Measurements from ENCODE around the gene MEGF8.

MEGF8 gene

DNA sequence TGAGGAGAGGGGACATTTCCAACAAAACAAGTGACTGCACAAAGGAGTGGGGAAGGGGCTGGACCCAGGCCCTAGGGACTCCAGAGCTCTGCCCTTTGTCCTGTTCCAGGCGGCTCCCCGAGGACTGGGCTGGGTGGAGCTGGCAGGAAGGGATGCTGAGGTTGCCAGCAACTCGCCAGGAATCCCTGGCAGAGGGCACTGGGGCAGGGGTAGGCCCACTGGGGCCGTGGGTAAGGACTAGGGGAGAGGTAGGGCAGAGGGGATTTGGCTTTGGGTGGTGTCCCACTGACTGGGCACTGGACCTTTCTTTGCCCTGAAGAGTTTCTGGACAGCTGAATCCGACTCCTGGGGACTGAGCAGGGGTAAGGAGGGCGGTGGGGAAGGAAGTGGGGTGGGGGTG lies 93.9 kb downstream of the MEGF8 start:
- no peak for DNase-seq (ENCODE audit: low spot score)

DNA sequence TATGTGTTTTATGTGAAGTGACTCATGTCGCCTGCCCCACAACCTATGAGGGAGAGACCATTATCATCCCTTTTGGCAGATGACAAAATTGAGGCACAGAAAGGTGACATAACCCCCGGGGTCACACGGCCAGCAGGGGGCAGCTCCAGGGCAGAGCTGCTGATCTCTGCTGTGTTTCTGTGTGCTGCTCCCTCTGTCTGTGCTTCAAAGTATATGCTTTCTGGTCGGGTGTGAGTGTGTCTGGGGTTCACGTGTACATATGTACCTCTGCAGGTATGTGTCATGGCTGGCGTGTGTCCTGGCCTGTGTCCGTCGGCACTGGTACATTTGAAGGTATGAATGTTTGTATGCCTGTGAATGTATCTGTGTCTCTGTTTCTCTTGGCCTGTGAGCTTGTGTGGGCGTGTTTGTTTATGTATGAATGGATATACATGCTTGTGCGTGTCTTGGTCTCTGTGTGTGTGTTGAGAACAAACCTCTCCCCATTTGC lies 94.7 kb downstream of the MEGF8 start:
- peak; percentile 59 for DNase-seq (ENCODE audit: low spot score)

- no peak for DNase-seq (ENCODE audit: low spot score)
These were observed 95.7 kb downstream of the MEGF8 start for GRCh38 chr19:42421101-42421500.

DNA sequence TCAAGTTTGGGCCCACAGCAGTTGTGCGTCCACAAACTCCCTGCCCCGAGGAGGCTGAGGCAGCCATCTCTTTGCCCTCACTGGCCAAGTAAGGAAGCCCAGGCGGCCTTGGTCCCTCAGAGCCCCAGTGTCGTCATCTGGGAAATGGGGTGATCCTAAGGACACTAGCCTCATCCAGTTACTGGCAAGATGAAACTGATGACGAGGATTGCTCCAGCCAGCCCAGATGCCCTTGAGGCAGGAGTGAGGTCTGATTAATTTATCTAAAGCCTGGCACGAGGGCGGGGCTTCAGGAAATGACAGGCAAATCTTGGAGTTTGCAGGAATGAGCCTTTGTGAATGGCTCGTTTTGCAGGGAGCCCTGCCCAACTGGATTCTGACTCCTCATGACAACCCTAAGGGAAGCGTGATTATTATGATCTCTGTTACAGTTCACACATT lies 96.2 kb downstream of the MEGF8 start:
- peak; percentile 25 for DNase-seq (ENCODE audit: low spot score)

- no peak for DNase-seq (ENCODE audit: low spot score)
These were observed 96.9 kb downstream of the MEGF8 start for GRCh38 chr19:42422092-42422900.

DNA sequence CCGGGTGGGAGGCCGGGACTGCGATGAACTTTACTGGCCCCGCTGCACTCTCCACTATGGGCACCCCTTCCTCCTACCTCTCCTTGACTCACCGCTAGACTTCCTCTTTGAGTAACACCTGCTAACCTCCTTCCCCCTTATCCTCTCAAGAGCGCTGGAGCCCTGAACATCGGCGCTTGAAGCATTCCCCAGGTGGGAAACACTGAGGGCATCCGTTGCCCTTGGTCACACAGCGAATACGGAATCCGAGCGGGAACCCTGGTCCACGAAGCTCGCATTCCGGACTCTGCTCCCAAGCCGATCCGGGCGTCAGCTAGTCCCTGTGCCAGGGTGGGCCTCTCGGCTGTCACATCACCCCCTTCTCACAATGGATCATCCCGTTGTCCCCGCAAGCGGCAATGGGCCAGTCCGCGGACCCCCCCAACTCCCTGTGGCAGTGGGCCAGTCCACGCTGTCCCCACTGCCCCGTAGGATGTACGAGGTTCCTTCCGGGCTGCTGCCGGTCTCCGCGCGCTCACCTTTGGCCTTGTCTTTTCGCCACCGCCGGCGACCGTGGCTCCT lies 97.5 kb downstream of the MEGF8 start:
- peak; percentile 50 for DNase-seq (ENCODE audit: low spot score)

DNA sequence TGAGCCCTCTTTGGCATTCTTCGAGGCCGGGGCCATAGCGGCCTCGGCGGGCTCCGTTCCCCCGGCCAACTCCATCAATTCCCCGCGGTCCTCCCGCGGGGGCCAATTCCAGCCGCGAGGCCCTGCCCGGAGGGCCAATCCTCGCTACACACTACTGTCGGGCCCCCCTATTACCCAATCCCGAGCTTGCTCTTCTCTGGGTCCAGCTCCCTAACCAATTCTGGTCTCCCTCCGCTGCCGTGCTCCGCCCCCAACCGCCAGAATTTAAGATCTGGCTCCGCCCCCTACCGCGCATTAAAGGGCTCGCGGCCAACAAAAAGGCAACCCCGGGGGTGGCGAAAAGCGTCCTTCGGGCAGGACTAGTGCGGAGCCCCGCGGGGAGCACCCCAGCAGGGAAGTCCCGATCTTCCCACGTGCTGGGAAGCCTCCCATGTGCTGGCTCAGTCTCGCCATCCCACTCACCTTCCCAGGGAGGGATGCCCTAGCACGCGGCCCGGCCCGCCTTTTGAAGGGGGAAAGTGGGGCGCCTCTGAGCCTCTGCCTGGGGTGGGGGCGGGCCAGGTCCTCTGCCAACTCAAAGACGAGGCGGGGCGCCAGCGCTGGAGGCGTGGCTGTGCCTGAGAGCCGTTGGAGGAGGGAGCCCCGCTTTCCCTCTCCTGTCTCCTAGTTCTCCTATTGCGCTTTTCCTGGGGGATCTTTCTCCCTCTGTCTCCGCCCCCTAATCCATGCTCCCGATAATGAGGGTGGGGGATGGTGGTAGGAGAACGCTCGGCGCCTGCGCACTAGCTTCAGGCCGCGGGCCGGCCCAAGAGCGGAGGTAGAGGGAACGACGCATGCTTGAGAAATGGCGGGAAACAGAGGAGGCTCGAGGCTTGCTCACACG lies 98.3 kb downstream of the MEGF8 start:
- peak; percentile 90 for DNase-seq (ENCODE audit: low spot score)

- no peak for DNase-seq (ENCODE audit: low spot score)
These were observed 98.9 kb downstream of the MEGF8 start for GRCh38 chr19:42424345-42424707.

DNA sequence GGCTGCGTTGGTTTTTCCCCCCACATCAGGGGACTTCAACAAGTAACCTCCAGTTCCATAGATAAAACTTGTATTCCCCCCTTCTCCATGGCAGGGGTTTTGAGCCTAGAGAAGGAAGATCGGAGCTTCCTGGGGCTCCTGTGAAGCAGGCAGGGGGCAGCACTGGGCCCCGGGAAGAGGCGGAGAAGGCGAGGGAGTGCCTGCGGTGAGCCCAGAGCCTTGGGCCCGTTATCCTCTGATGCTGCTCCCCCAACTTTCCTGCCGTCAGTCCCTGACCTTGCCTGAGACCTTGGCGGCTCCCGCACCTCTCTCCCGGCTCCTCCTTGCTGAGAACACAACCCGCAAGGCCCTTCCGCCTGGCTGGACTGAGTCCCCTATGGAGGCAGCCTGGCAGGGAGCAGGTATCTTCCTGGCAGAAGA lies 99.3 kb downstream of the MEGF8 start:
- DNase-seq (ENCODE audit: low spot score), result no peak

- DNase-seq (ENCODE audit: low spot score), result no peak
These were observed 101.2 kb downstream of the MEGF8 start for GRCh38 chr19:42426643-42427042.

GRCh38 chr19:42427313-42427712 lies 101.9 kb downstream of the MEGF8 start, which contains the start of gene LIPE:
TSS of gene LIPE (minus strand) at chr19:42427388. CDS start at chr19:42427149, 239 bp downstream.
- DNase-seq (ENCODE audit: low spot score), result no peak
